ENCODE results near the gene NTMT1. TPM values are rescaled to one million over a fixed set of nuclear protein-coding genes. Genes with fewer than 3 reads are reported as not detected.
A peak's percentile ranks its signal among the peaks of the same experiment; 100 is the strongest.

NTMT1 gene
- total and polyA plus RNA-seq, 8 donors = 19.5 to 35.4 (median 24.7) TPM

DNA sequence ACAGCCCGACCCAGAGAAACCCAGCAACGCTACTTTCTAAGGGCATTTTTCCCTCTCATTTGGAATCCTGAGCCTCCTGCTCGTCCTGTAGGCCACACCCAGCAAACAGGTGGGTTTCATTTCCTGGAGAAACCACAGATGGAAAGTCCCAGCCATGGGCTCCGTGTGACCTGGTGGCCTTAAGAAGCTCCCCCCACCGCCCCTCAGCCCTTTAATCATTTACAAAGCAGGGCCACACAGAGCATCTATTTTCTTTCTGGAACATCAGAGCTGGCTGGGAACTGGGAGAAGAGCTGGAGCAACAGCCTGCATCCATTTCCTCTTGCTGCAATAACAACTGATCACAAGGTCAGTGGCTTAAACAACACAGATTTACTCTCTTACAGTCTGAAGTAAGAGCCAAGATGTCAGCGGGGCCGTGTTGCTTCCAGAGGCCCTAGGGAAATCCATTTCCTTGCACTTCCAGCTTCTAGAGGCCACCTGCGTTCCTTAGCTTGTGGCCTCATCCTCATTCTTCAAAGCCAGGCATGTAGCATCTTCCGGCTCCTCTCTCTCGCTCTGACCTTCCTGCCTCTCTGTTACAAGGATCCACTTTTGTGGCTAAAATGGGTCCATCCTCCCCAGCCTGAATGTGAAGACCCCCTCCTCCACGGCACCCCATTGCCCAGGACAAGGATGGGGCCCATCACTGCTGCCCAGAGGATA is 45.6 kb upstream of the NTMT1 start:
- intact Hi-C loops (cut with DNase I) = no loop called here
- H3K27me3 ChIP-seq = no peaks in the 10 kb centered on the region
- H3K27ac ChIP-seq = no peak overlapping the region
- no peaks in the 10 kb centered on the region for H3K9me3 ChIP-seq
- H3K36me3 ChIP-seq = no peaks in the 10 kb centered on the region
- H3K4me1 ChIP-seq = peaks cover 0 to 23% of the 10 kb centered on the region in 2 donors
- ATAC-seq = no peak
- no peak overlapping the region for H3K4me3 ChIP-seq
- DNase-seq = no peak
- TF ChIP-seq, protein P1, sequence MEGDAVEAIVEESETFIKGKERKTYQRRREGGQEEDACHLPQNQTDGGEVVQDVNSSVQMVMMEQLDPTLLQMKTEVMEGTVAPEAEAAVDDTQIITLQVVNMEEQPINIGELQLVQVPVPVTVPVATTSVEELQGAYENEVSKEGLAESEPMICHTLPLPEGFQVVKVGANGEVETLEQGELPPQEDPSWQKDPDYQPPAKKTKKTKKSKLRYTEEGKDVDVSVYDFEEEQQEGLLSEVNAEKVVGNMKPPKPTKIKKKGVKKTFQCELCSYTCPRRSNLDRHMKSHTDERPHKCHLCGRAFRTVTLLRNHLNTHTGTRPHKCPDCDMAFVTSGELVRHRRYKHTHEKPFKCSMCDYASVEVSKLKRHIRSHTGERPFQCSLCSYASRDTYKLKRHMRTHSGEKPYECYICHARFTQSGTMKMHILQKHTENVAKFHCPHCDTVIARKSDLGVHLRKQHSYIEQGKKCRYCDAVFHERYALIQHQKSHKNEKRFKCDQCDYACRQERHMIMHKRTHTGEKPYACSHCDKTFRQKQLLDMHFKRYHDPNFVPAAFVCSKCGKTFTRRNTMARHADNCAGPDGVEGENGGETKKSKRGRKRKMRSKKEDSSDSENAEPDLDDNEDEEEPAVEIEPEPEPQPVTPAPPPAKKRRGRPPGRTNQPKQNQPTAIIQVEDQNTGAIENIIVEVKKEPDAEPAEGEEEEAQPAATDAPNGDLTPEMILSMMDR (IDR thresholded peaks at IDR 0.05) = no peak

DNA sequence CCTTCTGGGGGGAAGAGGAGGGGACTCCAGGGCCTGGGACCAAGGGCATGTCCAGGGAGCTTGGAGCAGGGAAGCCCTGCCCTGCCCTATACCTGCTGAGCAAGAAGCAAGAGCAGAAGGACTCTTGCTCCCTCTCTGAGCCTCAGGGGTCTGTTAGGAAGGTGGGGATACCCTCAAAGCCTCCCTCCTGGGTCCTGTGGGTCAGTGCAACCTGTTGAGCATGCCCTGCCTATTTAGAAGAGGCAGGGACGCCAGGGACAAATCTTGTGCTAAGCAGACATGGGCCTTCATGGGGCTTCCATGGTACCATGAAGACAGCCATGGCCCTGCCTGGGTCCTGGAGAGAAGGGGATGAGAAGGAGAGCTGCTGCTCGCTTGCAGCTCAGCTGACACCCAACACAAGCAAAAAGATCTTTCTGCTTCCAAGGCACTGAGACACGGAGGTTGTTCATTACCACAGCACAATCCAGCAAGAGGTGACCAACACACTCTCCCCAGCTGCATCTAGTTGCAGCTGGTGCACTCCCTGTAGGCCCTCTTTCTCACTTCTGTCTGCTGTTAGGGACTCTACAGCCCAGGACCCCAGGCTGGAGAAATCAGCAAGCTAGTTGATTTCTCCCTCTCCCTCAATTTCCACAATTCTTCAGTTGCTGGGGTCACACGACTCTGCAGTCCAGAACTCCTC is 44.3 kb upstream of the NTMT1 start:
- Histone ChIP-seq H3K4me3 (no peak overlapping the region), H3K9me3 (no peaks in the 10 kb centered on the region), H3K36me3 (no peaks in the 10 kb centered on the region), H3K4me1 (peaks cover 0 to 17% of the 10 kb centered on the region in 2 donors), H3K27ac (no peak overlapping the region), H3K27me3 (no peaks in the 10 kb centered on the region)
- DNase-seq (no peak), ATAC-seq (no peak)
- intact Hi-C loops (cut with DNase I) = no loop called here
- TF ChIP-seq, protein P1 (IDR thresholded peaks at IDR 0.05) = no peak

DNA sequence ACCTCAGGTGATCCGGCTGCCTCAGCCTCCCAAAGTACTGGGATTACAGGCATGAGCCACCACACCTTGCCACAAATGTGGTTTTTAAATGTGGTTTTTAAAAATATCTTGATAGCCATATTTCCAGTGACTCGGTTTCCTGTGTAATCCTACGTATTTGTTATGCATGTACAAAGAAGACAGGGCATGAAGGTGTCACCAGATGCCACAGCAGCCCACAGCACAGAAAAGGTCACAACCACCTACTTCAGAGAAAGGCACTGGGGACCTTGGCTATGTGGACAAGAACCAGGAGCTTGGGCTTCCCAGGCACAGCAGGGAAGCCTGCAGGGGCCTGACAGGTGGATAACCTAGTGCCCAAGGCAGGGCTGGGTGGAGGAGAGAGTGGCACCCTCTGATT is 43.1 kb upstream of the NTMT1 start:
- ATAC-seq (no peak), DNase-seq (no peak)
- Histone ChIP-seq H3K4me3 (no peak overlapping the region), H3K27ac (no peak overlapping the region), H3K4me1 (peaks cover 0 to 13% of the 10 kb centered on the region in 2 donors), H3K9me3 (no peaks in the 10 kb centered on the region), H3K27me3 (no peaks in the 10 kb centered on the region), H3K36me3 (no peaks in the 10 kb centered on the region)
- intact Hi-C loops (cut with DNase I) = no loop called here
- TF ChIP-seq, protein P1 (IDR thresholded peaks at IDR 0.05) = no peak

DNA sequence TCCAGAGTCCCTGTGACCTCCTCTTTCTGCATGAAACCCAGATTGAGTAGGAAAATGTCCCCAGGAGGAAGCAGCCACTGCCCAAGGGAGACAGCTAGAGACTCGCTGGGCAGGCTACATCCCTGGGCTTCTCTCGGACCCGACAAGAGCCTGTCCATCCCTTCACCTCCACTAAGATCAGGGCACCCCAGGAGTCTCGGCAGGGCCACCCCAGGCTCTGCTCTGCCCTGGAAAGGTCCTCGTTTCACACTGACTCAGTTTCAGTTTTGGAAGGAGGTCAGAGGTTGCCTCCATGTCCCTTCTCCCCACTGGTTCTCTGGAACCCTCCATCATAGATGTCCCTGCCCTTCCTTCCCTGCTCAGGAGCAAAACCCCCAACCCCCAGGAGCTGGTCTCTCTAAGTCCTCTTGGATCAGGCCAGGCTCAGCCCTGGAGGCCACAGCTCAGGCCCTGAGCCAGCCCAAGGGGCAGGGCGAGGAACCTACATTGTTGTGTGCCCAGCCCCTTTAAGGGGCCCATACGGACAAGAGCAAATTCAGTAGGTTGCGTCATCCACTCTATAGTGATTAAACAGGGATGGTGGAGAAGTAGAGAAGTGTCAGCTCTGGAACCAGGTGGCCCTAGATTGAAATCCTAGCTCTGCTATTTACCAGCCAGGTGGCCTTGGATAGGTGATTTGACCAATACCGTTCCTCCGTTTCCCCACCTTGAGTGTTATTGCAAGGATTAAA is 42.5 kb upstream of the NTMT1 start:
- no peaks in the 10 kb centered on the region for H3K9me3 ChIP-seq
- H3K36me3 ChIP-seq = no peaks in the 10 kb centered on the region
- DNase-seq (no peak), ATAC-seq (peak; percentile 84)
- H3K4me3 ChIP-seq = no peak overlapping the region
- TF ChIP-seq, protein P1 (IDR thresholded peaks at IDR 0.05) = no peak
- peak overlapping the region in 1 of 2 donors; percentile 9 for H3K27ac ChIP-seq
- peaks cover 0 to 13% of the 10 kb centered on the region in 2 donors for H3K4me1 ChIP-seq
- H3K27me3 ChIP-seq = no peaks in the 10 kb centered on the region
- intact Hi-C loops (cut with DNase I) = no loop called here

DNA sequence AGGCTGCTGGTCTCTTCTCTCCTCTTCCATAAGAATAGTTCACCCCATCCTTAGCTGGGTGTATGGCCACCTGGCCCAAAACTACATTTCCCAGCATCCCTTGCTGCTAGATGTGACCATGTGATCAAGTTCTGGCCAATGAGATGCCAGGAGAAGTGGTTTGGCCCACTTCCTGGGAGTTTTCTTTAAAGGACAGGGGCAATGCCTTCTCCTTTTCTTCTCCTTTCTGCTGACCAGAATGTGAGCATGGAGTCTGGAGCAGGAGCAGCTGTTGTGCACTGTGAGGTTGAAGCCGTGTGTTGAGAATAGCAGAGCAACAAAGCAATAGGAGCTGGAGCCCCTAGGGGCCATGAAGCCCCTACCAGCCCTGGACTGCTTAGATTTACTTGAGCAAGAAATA is 41.8 kb upstream of the NTMT1 start:
- intact Hi-C loops (cut with DNase I) = no loop called here
- TF ChIP-seq, protein P1 (IDR thresholded peaks at IDR 0.05) = no peak
- Histone ChIP-seq H3K36me3 (no peaks in the 10 kb centered on the region), H3K4me1 (peaks cover 0 to 13% of the 10 kb centered on the region in 2 donors), H3K4me3 (no peak overlapping the region), H3K27ac (peak overlapping the region in 1 of 2 donors; percentile 9), H3K27me3 (no peaks in the 10 kb centered on the region), H3K9me3 (no peaks in the 10 kb centered on the region)
- DNase-seq (peak in 1 of 4 donors; percentile 76), ATAC-seq (peak; percentile 89)

All from left lung (tissue), 10 donors.